Activated CD4-positive, alpha-beta T cell treated with anti-CD3 and anti-CD28 coated beads, Interleukin-2, Interleukin-4, amounts not matched to agents 100 ng/mL and 50 ng/mL, durations not matched to agents 16 hours and 8 hours (primary cell): Measurements from ENCODE around the gene IL2RA.

ENCODE experiments used
- DNase-seq: peaks from one replicate; pipeline ENCODE4 v3.0.0-alpha.2; 2020; ENCODE audit warnings: low spot score

IL2RA gene

GRCh38 chr10:6038071-6038631, 24.0 kb downstream of the IL2RA start:
- no peak for DNase-seq

- no peak for DNase-seq
Measured at GRCh38 chr10:6037422-6037821, 24.7 kb downstream of the IL2RA start.

- DNase-seq = no peak
Measured at GRCh38 chr10:6036861-6037321, 25.3 kb downstream of the IL2RA start.

DNA sequence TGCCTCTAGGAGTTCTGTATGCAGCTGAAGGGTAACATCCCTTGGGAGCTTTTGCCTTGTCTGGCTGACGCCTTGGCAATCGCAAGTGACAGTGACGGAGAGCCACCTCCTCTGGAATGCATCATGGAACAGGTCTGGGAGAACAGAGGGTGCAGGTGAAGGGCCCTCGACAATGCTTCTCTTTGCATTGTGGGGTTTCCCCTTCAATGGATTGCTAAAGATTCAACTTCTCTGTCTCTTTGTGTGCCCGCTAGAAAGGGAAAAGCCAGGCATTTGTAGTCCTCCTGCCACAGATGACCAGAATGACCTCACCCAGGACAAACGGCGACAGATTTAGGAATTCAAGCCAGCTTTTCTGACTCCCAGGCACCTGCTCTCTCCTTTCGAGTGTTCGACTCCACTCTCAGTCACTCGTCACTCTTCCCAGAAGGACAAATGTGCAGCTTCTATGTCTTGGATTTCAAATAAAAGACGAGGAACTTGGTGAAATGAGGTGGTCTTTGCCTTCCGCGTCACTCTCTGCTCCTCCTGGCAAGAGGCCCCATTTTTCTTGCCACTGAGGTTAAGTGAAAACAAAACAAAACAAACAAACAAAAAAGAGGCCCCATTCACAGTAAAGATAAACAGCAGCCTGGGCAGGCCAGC, 26.1 kb downstream of the IL2RA start:
- DNase-seq = no peak

DNA sequence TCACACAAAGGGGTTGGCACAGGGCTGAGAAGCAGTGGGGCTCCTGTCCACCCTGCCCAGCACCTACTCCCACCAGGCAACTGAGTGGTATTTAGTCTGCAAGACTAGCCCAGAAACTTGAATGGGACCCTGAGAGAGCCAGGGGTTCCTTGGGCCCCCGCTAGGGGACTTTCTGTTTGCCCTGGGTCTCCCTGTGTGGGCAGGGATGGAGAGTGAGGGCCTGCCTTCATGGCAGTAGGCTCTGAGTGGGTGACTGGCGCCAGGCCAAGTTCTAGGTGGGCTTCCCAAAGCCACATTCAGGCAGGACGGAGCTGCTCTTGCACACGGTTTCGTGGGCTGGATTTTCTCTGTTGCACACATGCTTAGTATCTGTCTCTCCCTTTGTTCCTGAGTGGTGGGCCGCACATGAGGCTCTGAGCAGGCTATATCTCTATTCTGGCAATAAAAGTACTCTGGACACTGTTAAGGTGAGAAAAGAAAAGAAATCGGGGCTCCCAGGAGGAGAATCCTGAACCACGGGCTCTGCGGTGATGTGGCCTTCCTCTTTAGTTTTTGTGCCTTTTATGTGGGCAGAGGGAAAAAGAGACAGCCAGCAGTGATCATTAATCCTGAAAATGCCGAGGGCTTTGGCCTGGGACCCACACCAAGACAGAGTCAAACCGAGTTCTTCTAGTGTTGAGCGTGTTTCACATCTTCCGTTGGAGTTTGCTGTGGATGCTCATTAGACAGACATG, 26.9 kb downstream of the IL2RA start:
- no peak for DNase-seq

DNA sequence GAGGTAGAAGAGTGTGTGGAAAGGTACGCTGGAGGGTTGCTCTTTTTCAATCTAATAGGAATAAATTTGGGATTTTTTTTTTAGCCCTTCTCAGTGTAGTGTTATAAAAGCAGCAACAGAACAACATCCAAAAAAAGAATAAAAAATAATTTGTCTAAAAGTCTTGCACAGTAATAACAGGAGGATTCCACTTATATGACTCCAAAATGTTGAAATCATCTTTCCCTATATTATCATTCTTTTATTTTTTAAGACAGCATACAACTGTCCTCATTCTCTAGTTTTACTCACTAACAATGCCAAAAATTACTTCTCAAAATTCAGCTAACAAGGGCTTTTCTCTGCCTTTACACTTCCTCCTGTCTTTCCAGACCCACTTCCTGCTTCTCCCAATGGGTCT, 27.8 kb downstream of the IL2RA start:
- no peak for DNase-seq

- no peak for DNase-seq
Measured at GRCh38 chr10:6033954-6034353, 28.2 kb downstream of the IL2RA start.

- no peak for DNase-seq
Measured at GRCh38 chr10:6030940-6031339, 31.2 kb downstream of the IL2RA start.

DNA sequence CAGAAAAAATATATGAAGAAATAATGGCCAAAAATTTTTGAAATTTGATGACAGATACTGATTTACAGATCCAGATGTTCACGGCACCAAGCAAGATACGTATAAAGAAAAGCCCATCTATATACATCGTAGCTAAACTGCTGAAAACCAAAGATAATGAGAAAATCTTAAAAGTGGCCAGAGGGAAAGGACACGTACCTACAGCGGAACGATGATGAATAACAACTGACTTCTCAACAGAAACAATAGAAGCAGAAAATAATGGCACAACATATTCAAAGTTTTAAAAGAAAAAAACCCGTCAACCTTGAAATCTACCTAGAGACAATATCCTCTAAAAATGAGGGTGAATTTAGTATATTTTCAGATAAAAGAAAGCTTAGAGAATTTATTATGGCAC, 31.9 kb downstream of the IL2RA start:
- no peak for DNase-seq

DNA sequence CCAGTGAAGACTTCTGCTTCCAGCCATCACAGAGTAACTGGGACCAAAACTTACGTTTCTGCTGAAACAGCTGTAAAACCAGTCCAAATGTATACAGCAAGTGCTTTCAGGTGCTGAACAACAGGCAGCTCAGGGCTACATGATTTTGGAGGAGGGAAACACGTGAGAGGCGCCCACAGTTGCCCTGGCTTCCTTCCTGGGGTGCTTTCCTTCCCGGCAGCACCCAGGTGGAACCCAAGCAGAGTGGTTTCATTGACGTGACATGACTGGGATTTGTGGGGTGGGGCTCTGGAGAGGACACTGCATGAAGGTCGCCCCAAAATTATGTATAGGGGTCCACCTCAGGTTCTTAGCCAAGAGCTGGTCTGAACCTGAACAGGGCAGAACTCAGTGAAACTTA, 34.2 kb downstream of the IL2RA start:
- no peak for DNase-seq

- no peak for DNase-seq
Measured at GRCh38 chr10:6025683-6026255, 36.4 kb downstream of the IL2RA start.

DNA sequence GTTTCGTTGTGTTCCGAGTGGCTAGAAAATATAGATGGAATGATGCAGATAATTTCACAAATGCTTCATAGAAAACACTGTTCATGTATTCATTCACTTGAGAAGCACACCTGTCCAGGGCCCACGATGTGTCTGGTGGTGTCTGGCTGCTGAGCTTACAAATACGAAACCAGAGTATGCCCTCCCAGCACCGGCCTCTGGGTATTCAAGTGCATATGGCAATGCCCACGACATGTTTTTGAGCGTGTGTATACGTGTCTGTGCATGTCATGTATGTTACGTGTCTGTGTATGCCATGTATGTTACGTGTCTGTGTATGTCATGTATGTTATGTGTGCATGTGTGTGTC, 37.9 kb downstream of the IL2RA start:
- no peak for DNase-seq

DNA sequence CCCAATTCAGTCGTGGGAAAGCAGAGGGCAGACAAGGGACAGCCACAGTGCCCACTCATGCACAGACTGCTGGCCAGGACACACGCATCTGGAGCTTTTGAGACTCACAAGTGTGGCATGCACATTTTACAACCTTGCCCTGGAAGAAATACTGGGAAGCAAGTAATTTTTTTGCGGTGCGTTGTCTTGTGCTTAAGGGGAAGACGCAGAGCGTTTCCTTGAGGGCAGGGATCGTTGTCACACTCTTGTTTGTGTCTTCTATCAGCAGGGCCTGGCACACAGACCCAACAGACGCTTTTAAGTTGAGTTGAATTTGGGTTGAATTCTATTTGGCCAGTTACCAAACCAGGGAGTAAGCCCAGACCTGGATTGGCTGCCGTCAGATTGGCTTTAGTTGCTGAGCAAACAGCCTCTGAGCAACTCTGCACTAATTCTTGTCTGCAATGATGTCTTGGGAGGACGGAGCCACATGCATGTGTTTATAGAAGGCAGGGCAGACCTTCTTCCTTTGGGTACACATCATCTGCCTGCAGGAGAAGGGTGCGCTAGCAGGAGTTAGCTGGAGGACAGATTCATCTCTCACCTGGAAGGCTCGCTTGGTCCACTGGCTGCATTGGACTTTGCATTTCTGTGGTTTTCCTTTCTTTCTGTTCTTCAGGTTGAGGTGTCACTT, 38.4 kb downstream of the IL2RA start:
- DNase-seq = no peak

GRCh38 chr10:6022660-6023059, 39.5 kb downstream of the IL2RA start:
- no peak for DNase-seq

GRCh38 chr10:6020826-6021225, 41.3 kb downstream of the IL2RA start:
- DNase-seq = no peak

- DNase-seq = no peak
Measured at GRCh38 chr10:6019796-6020195, 42.4 kb downstream of the IL2RA start.

DNA sequence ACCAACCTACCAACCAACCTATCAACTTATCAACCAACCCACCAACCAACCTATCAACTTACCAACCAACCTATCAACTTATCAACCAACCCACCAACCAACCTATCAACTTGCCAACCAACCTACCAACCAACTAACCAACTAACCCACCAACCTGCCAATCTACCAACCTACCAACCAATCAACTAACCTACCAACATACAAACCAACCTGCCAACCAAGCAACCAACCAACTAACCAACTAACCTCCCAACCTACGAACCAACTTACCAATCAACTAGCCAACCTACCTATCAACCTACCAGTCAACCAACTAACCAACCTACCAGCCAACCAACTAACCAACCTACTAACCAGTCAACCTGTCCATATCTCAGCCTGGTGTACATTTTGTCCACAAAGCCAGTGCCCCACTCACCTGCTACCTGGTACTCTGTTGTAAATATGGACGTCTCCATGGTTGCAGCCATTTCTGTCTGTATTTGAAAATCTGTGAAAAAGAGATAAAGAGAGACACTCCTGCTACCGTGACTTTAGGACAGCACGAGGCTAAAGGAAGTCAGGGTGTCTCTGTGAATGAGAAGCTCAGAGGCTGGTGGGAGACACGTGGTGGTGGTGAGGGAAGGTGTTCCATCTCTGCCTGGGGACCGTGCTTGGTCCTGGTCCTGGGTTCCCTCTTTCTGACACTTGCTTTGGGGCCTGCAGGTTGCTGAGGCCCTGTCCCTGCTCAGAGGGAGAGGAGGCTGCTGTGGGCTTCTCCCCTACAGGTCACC, 43.0 kb downstream of the IL2RA start:
- no peak for DNase-seq

DNA sequence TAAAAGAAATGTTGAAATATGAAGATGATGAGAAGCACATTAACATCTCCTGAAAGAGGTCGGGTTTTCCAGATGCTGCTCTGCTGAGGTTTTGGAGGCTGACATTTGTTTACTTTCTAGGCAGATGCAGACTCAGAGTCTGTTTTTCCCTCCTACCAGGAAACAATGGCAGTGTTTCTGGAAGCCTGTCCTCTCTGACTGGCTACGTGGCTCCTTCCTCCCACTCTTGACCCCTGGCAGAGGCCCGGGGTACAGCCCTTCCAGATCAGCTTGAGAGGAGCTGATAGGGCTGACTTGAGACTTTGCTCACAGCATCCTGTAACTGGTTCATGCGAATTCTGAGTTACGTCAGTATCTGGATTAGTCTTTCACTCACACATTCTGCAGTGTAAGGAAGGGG, 43.7 kb downstream of the IL2RA start:
- no peak for DNase-seq

GRCh38 chr10:6017781-6018354, 44.3 kb downstream of the IL2RA start:
- DNase-seq = no peak

DNA sequence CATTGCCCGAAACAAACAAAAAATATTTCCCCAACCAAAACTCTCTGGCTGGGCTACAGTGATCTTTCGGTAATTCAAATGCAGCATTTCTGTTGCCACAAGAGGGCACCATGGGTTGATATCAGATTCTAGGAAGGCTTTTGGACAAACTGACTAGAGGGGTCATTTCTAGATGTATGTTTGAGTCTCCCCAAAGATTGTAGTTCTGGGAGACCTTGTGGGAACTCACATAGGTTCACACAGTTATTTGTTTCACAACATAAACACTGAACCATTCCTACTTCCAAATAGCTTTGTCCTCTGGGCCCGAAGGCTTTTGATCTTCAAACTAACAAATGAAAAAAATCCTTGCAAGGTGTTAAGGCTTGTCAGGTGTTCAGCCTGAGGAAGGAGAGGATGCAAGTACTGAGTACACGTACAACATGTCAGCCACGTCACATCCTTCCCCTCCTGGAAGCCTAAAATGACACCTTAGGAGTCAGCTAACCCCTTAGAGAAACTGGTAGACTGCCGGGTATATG, 47.9 kb downstream of the IL2RA start:
- DNase-seq = peak; percentile 67
